Lower leg skin (tissue), 3 donors: Measurements from ENCODE around the gene THBS4.

Source experiments
- POLR2A ChIP-seq, 2 donors: fragments of 450-650 bp; IDR thresholded peaks; one replicate each; pipeline ENCODE4 v1.6.1; 2016 to 2017; ENCODE audit warnings: antibody characterized with exemption in 2 of 2, mild to moderate bottlenecking in 1 of 2, moderate library complexity in 1 of 2
- TF ChIP-seq, protein P1 (sequence below), 3 donors: fragments of 450-650 bp; IDR thresholded peaks; one replicate each; pipeline ENCODE4 v1.5.1; 2016; ENCODE audit warnings: antibody characterized with exemption in 3 of 3, mild to moderate bottlenecking in 3 of 3, moderate library complexity in 2 of 3

DNA sequence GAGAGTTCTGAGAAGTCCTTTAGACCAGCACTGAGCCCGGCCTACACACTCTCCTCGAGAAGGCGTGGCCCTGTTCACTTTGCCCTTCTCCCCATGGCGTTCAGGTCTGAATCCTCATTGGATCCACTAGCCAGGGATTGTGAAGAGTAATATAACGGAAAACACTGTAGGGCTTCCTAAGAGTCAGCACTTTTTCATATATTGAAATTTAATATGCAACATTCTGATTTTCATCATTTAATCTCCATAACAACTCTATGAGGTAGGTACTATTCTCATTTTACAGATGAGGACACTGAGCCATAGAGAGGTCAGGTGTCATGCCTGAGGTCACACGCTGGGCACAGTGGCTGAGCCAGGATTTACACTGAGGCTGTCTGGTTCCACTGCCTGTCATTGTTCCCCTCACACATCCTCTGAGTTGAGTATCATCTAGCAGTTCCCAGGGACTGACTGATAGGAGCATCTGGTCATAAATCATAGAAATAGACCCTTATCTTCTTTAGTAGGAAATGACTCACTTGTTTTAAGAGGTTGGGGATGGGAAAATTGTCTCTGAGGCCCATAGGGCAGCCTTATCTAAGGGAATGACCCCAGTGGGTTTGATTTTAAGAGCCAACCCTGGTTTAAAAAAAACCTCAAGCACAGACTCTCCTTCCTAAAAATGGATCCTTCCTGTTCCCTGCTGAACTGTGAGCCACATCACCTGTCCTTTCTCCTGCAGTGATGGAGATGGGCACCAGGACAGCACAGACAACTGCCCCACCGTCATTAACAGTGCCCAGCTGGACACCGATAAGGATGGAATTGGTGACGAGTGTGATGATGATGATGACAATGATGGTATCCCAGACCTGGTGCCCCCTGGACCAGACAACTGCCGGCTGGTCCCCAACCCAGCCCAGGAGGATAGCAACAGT, 41.2 kb downstream of the THBS4 start:
- TF ChIP-seq, protein P1, sequence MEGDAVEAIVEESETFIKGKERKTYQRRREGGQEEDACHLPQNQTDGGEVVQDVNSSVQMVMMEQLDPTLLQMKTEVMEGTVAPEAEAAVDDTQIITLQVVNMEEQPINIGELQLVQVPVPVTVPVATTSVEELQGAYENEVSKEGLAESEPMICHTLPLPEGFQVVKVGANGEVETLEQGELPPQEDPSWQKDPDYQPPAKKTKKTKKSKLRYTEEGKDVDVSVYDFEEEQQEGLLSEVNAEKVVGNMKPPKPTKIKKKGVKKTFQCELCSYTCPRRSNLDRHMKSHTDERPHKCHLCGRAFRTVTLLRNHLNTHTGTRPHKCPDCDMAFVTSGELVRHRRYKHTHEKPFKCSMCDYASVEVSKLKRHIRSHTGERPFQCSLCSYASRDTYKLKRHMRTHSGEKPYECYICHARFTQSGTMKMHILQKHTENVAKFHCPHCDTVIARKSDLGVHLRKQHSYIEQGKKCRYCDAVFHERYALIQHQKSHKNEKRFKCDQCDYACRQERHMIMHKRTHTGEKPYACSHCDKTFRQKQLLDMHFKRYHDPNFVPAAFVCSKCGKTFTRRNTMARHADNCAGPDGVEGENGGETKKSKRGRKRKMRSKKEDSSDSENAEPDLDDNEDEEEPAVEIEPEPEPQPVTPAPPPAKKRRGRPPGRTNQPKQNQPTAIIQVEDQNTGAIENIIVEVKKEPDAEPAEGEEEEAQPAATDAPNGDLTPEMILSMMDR (IDR thresholded peaks at IDR 0.05) = no peak
- TF ChIP-seq POLR2A (IDR thresholded peaks at IDR 0.05) = no peak
